H1 (cell line): Measurements from ENCODE around the gene FAM241B. TPM values are rescaled to one million over a fixed set of nuclear protein-coding genes. Genes with fewer than 3 reads are reported as not detected.

Experiments
- HDAC2 ChIP-seq, 2 experiments: fragments of 300-600 bp in 1 of 2; sonication (generic) in 1 of 2; IDR thresholded peaks; 2 replicates each; pipeline ENCODE4 v1.6.1; 2011 to 2012; ENCODE audit warnings: low read depth in 2 of 2, low read length in 2 of 2, mild to moderate bottlenecking in 2 of 2, moderate library complexity in 2 of 2, borderline replicate concordance in 1 of 2, inconsistent platforms in 1 of 2
- polyA plus RNA-seq, 7 experiments: library from polyadenylated mRNA; depleted of rRNA in 3 of 7; stranded (reverse) in 5 of 7; unstranded in 2 of 7; fragments of >200 nt in 5 of 7; fragments of 200-250 nt in 2 of 7; gene quantifications; 1 replicate in 5 of 7; 2 replicates in 1 of 7; 4 replicates in 1 of 7; pipeline versions ENCODE4 v1.2.1 to v1.2.3, GENCODE V29; 2011 to 2013; ENCODE audit warnings: missing spikeins in 2 of 7, mixed read lengths in 2 of 7
- total RNA-seq: library from RNA; stranded (reverse); fragmentation: NEBNext Ultra II Directional; extraction: Animal tissue kit (Norgen Biotek cat#: 25700); gene quantifications from 2 replicates; pipeline ENCODE4 v1.2.1, GENCODE V29; 2021
- TF ChIP-seq, protein P1 (sequence below), 3 experiments: IDR thresholded peaks; 1 replicate in 2 of 3; 2 replicates in 1 of 3; pipeline versions ENCODE4 v1.5.1 to v1.6.1; 2011; ENCODE audit warnings: low read length in 3 of 3, mild to moderate bottlenecking in 3 of 3, inconsistent platforms in 2 of 3, low read depth in 1 of 3, moderate library complexity in 1 of 3; ENCODE audit not compliant: insufficient read depth in 1 of 3; ENCODE audit errors: control extremely low read depth in 1 of 3

FAM241B gene
- total and polyA plus RNA-seq, 2 of the 8 experiments (the other 6 are each of a cell fraction or from before 2014, with no cell fraction given) = 19.3 to 30.1 TPM

DNA sequence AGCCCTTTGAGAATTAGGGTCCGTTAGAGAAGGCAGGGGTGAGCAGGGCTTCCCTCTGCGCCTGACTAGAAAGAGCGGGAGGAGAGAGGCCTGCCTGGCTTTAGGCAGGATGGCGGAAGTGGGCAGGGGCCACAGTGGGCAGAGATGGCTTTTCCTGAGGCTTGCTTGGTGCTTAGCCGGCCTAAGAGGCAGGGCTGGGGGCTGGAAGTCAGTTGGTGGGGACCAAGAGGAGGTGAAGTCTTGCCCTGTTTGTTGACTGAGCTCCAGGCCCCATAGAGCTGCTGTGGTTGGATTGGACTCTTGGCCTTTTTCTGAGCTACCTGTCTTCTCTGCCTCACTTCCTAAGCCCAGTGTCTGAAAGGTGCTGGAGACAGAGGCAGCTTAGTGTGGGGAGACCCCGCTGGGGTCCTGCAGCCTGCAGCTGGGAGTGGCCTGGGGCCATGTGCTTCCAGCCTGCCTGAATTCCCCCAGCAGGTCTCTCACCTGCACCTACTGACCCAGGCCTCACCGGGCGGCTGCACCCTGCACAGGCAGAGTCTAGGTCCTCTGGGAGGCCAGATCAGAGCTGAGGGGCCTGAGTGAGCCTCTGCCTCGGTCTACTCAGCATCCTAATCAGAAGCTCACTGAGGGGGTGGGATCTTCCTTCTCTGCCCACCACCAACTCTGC lies 4.8 kb downstream of the FAM241B start (continued):
- TF ChIP-seq, protein P1, sequence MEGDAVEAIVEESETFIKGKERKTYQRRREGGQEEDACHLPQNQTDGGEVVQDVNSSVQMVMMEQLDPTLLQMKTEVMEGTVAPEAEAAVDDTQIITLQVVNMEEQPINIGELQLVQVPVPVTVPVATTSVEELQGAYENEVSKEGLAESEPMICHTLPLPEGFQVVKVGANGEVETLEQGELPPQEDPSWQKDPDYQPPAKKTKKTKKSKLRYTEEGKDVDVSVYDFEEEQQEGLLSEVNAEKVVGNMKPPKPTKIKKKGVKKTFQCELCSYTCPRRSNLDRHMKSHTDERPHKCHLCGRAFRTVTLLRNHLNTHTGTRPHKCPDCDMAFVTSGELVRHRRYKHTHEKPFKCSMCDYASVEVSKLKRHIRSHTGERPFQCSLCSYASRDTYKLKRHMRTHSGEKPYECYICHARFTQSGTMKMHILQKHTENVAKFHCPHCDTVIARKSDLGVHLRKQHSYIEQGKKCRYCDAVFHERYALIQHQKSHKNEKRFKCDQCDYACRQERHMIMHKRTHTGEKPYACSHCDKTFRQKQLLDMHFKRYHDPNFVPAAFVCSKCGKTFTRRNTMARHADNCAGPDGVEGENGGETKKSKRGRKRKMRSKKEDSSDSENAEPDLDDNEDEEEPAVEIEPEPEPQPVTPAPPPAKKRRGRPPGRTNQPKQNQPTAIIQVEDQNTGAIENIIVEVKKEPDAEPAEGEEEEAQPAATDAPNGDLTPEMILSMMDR (IDR thresholded peaks at IDR 0.05; ENCODE audit: control extremely low read depth in 1 of 3, insufficient read depth in 1 of 3, low read depth in 1 of 3, low read length in 3 of 3) = no peak
- no peak for TF ChIP-seq HDAC2 (IDR thresholded peaks at IDR 0.05; ENCODE audit: borderline replicate concordance in 1 of 2, low read depth in 2 of 2, low read length in 2 of 2)
